HCT116 (cell line): Measurements from ENCODE around the gene CTRL. TPM values are rescaled to one million over a fixed set of nuclear protein-coding genes. Genes with fewer than 3 reads are reported as not detected.

ENCODE experiments used
- ATAC-seq: fragments of 200-7000 bp; cut with Tn5 transposase; 2 replicates; pipeline ENCODE4 v1.9.1; 2020; ENCODE audit warnings: mild to moderate bottlenecking, moderate library complexity
- BruUV-seq: library from RNA; stranded (reverse); fragments of 400-500 nt; replicated peaks from 2 replicates; lab custom pipeline; 2021; lab: Mats Ljungman, UMichigan
- CTCF ChIA-PET: fragments of 300-600 bp; sonication (Branson Sonifier 250); formaldehyde crosslinking; loops from one replicate; lab custom pipeline; 2021; ENCODE audit warnings: antibody characterized with exemption; lab: Charles Lee
- POLR2A ChIA-PET: fragments of 300-600, 350-600 bp; sonication (Branson Sonifier 250); formaldehyde crosslinking; loops from one replicate; lab custom pipeline; 2021; ENCODE audit warnings: antibody characterized with exemption; lab: Charles Lee
- RAD21 ChIA-PET, 2 experiments: fragments of 300-600 bp; sonication (Branson Sonifier 250); formaldehyde crosslinking; loops; one replicate each; lab custom pipeline; 2023; ENCODE audit warnings: low total read pairs in 2 of 2; ENCODE audit not compliant: uncharacterized antibody in 2 of 2, unreplicated experiment in 2 of 2, low non-redundant PET in 1 of 2; lab: Charles Lee
- DNase-seq: peaks from one replicate; pipeline ENCODE4 v3.0.0-alpha.2; 2010; ENCODE audit warnings: low read depth, low spot score
- H2AFZ ChIP-seq: fragments of 200-600 bp; shearing (Covaris generic), sonication (generic); 2 replicates; pipeline ENCODE4 v1.6.1; 2017; ENCODE audit warnings: low read depth, mixed run types, mixed read lengths, antibody characterized with exemption, low read length; ENCODE audit not compliant: poor library complexity, severe bottlenecking
- H3K27ac ChIP-seq: 2 replicates; pipeline ENCODE4 v1.5.1; 2012; ENCODE audit warnings: low read depth, low read length
- H3K27me3 ChIP-seq: fragments of 200-600 bp; sonication (generic); 2 replicates; pipeline ENCODE4 v1.6.1; 2016; ENCODE audit warnings: mixed run types, low read length, mixed read lengths; ENCODE audit not compliant: insufficient read depth
- H3K36me3 ChIP-seq, 2 experiments: fragments of 200-500 bp in 1 of 2; fragments of 200-600 bp in 1 of 2; sonication (Bioruptor generic) in 1 of 2; sonication (generic) in 1 of 2; 2 replicates each; pipeline versions ENCODE4 v1.5.1 to v1.6.1; 2014 to 2016; ENCODE audit warnings: low read length in 2 of 2, inconsistent platforms in 1 of 2, mixed read lengths in 1 of 2, mixed run types in 1 of 2; ENCODE audit not compliant: insufficient read depth in 2 of 2, control insufficient read depth in 1 of 2
- H3K4me1 ChIP-seq, 2 experiments: fragments of 200-600 bp in 1 of 2; sonication (generic) in 1 of 2; 2 replicates each; pipeline versions ENCODE4 v1.5.1 to v1.6.1; 2012 to 2017; ENCODE audit warnings: low read length in 2 of 2, inconsistent platforms in 1 of 2, mild to moderate bottlenecking in 1 of 2, mixed read lengths in 1 of 2, mixed run types in 1 of 2, moderate library complexity in 1 of 2; ENCODE audit not compliant: insufficient read depth in 2 of 2, control insufficient read depth in 1 of 2
- H3K4me2 ChIP-seq: fragments of 200-600 bp; sonication (generic); 2 replicates; pipeline ENCODE4 v1.6.1; 2017; ENCODE audit warnings: mixed run types, low read length, mixed read lengths
- H3K4me3 ChIP-seq, 2 experiments: fragments of 200-600 bp in 1 of 2; sonication (generic) in 1 of 2; replicated peaks in 1 of 2; 2 replicates each; pipeline ENCODE4 v1.5.1; 2011 to 2016; ENCODE audit warnings: low read length in 2 of 2, control low read depth in 1 of 2, low read depth in 1 of 2, mild to moderate bottlenecking in 1 of 2, mixed read lengths in 1 of 2, mixed run types in 1 of 2
- H3K79me2 ChIP-seq: fragments of 200-600 bp; sonication (generic); 2 replicates; pipeline ENCODE4 v1.6.1; 2017; ENCODE audit warnings: mild to moderate bottlenecking, mixed run types, low read length, moderate library complexity, mixed read lengths; ENCODE audit not compliant: insufficient read depth
- H3K9ac ChIP-seq: fragments of 200-600 bp; sonication (generic); 2 replicates; pipeline ENCODE4 v1.6.1; 2016; ENCODE audit warnings: low read length, mixed read lengths
- H3K9me2 ChIP-seq: fragments of 200-600 bp; sonication (generic), shearing (Covaris generic); 2 replicates; pipeline ENCODE4 v1.6.1; 2017; ENCODE audit warnings: mixed run types, mild to moderate bottlenecking, moderate library complexity; ENCODE audit not compliant: insufficient read depth
- H3K9me3 ChIP-seq, 2 experiments: fragments of 200-500 bp in 1 of 2; fragments of 200-600 bp in 1 of 2; sonication (Bioruptor generic) in 1 of 2; sonication (generic) in 1 of 2; 2 replicates each; pipeline ENCODE4 v1.6.1; 2014 to 2017; ENCODE audit warnings: low read length in 2 of 2, mixed read lengths in 2 of 2, inconsistent platforms in 1 of 2, low read depth in 1 of 2, mild to moderate bottlenecking in 1 of 2, mixed run types in 1 of 2, moderate library complexity in 1 of 2; ENCODE audit not compliant: control insufficient read depth in 1 of 2, insufficient read depth in 1 of 2
- H4K20me1 ChIP-seq: fragments of 200-600 bp; sonication (generic), shearing (Covaris generic); 2 replicates; pipeline ENCODE4 v1.6.1; 2017; ENCODE audit warnings: mixed run types, mild to moderate bottlenecking, moderate library complexity; ENCODE audit not compliant: insufficient read depth
- CEBPB ChIP-seq: IDR thresholded peaks from 2 replicates; pipeline ENCODE4 v1.6.1; 2012; ENCODE audit warnings: low read depth
- YY1 ChIP-seq: IDR thresholded peaks from 2 replicates; pipeline ENCODE4 v1.6.1; 2011; ENCODE audit warnings: low read length, low read depth, moderate library complexity, mild to moderate bottlenecking; ENCODE audit not compliant: insufficient replicate concordance; ENCODE audit errors: extremely low read depth
- intact Hi-C: fragments of 100-400 bp; cut with micrococcal nuclease; formaldehyde crosslinking; loops from 2 replicates; pipeline ENCODE4 v1.10.0; 2022
- total RNA-seq: library from RNA; stranded (reverse); gene quantifications from one replicate; pipeline ENCODE4 v1.2.1, GENCODE V29; 2021; ENCODE audit not compliant: unreplicated experiment
- TF ChIP-seq, protein P1 (sequence below), 3 experiments: fragments of 200-600 bp in 1 of 3; sonication (generic) in 1 of 3; IDR thresholded peaks in 2 of 3; conservative IDR thresholded peaks in 1 of 3; 2 replicates each; pipeline ENCODE4 v1.5.1; 2012 to 2017; ENCODE audit warnings: low read depth in 2 of 3, low read length in 2 of 3, antibody characterized with exemption in 1 of 3, borderline replicate concordance in 1 of 3, control low read depth in 1 of 3, mild to moderate bottlenecking in 1 of 3, mixed read lengths in 1 of 3, mixed run types in 1 of 3, moderate library complexity in 1 of 3; ENCODE audit not compliant: insufficient read depth in 1 of 3

The CTRL gene
- total RNA-seq, 1 experiment from 2014 or later: 3.4 TPM

DNA sequence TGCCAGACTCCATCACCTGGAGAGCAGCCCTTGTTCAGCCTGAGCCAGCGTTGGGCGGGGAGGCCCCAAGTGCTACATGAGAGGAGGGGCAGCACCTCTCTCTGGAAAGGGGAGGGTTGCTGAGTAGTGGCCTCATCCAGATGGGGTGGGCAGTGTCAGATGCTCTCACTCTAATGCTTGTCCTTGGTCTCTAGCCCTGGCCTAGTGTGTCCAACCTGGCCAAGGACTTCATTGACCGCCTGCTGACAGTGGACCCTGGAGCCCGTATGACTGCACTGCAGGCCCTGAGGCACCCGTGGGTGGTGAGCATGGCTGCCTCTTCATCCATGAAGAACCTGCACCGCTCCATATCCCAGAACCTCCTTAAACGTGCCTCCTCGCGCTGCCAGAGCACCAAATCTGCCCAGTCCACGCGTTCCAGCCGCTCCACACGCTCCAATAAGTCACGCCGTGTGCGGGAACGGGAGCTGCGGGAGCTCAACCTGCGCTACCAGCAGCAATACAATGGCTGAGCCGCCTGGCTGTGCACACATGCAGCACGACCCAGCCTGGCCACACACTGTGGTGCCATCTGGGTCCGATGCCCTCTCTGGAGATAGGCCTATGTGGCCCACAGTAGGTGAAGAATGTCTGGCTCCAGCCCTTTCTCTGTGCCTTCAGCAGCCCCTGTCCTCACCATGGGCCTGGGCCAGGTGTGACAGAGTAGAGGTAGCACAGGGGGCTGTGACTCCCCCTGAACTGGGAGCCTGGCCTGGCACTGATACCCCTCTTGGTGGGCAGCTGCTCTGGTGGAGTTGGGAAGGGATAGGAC, 4.3 kb downstream of the CTRL start (continued):
- TF ChIP-seq YY1: no peak

GRCh38 chr16:67926181-67926750, 5.4 kb downstream of the CTRL start:
- no peak overlapping the region for H3K27ac ChIP-seq
- TF ChIP-seq, protein P1, sequence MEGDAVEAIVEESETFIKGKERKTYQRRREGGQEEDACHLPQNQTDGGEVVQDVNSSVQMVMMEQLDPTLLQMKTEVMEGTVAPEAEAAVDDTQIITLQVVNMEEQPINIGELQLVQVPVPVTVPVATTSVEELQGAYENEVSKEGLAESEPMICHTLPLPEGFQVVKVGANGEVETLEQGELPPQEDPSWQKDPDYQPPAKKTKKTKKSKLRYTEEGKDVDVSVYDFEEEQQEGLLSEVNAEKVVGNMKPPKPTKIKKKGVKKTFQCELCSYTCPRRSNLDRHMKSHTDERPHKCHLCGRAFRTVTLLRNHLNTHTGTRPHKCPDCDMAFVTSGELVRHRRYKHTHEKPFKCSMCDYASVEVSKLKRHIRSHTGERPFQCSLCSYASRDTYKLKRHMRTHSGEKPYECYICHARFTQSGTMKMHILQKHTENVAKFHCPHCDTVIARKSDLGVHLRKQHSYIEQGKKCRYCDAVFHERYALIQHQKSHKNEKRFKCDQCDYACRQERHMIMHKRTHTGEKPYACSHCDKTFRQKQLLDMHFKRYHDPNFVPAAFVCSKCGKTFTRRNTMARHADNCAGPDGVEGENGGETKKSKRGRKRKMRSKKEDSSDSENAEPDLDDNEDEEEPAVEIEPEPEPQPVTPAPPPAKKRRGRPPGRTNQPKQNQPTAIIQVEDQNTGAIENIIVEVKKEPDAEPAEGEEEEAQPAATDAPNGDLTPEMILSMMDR (IDR thresholded peaks at IDR 0.05 in 2 of 3, conservative IDR thresholded peaks at IDR 0.05 in 1 of 3; ENCODE audit: borderline replicate concordance in 1 of 3, insufficient read depth in 1 of 3, low read depth in 2 of 3, low read length in 2 of 3): peak in 2 of 3 experiments; percentile 25 to 33; a peak in 3 of 6 replicates
- TF ChIP-seq CEBPB: no peak
- TF ChIP-seq, all 23 proteins: peak for 1
- RAD21 ChIA-PET: no interaction called here
- intact Hi-C loops: no loop called here
- POLR2A ChIA-PET: interaction anchor here (0.6 to 2.4 kb wide), 2 partner anchors 9 to 114 kb away, joined by 3 to 8 read pairs; no protein-coding TSS in a partner anchor
- DNase-seq: no peak
- Histone ChIP-seq H3K9me2 (no peaks in the 10 kb centered on the region), H3K79me2 (no peaks in the 10 kb centered on the region), H3K4me3 (no peak overlapping the region), H2AFZ (no peak overlapping the region), H3K36me3 (no peaks in the 10 kb centered on the region; a peak in 2 of 4 replicates), H3K9me3 (no peaks in the 10 kb centered on the region), H4K20me1 (no peaks in the 10 kb centered on the region), H3K27me3 (no peaks in the 10 kb centered on the region), H3K4me2 (no peak overlapping the region), H3K4me1 (no peaks in the 10 kb centered on the region), H3K9ac (no peak overlapping the region)
- ATAC-seq: peak; percentile 52
- no TSS peak for BruUV-seq
- CTCF ChIA-PET: interaction anchor here (0.8 kb wide), 1 partner anchor 9 kb away, joined by 5 read pairs; no protein-coding TSS in a partner anchor
